Kidney epithelial cell (primary cell): Measurements from ENCODE around the gene ANKRD30A. TPM values are rescaled to one million over a fixed set of nuclear protein-coding genes. Genes with fewer than 3 reads are reported as not detected.

ENCODE experiments used
- DNase-seq: peaks from one replicate; pipeline ENCODE4 v3.0.0-alpha.2; 2010; ENCODE audit warnings: low read depth
- H3K27me3 ChIP-seq: 2 replicates; pipeline ENCODE4 v1.6.0; 2011; ENCODE audit warnings: low read length; ENCODE audit not compliant: control insufficient read depth, insufficient read depth
- H3K36me3 ChIP-seq: 2 replicates; pipeline ENCODE4 v1.5.1; 2011; ENCODE audit warnings: low read length; ENCODE audit not compliant: control insufficient read depth, insufficient read depth
- H3K4me3 ChIP-seq: 2 replicates; pipeline ENCODE4 v1.5.1; 2011; ENCODE audit warnings: low read depth, mild to moderate bottlenecking, control low read depth, low read length
- CTCF ChIP-seq: IDR thresholded peaks from 2 replicates; pipeline ENCODE4 v1.5.1; 2011; ENCODE audit warnings: mild to moderate bottlenecking, moderate library complexity, low read length, control low read depth, inconsistent platforms; ENCODE audit not compliant: insufficient read depth, poor library complexity, severe bottlenecking
- total RNA-seq: library from RNA; depleted of rRNA; stranded (reverse); fragments of >200 nt; gene quantifications from 2 replicates; pipeline ENCODE4 v1.2.3, GENCODE V29; 2015

The ANKRD30A gene
- total RNA-seq, 1 donor from 2014 or later, result not detected

DNA sequence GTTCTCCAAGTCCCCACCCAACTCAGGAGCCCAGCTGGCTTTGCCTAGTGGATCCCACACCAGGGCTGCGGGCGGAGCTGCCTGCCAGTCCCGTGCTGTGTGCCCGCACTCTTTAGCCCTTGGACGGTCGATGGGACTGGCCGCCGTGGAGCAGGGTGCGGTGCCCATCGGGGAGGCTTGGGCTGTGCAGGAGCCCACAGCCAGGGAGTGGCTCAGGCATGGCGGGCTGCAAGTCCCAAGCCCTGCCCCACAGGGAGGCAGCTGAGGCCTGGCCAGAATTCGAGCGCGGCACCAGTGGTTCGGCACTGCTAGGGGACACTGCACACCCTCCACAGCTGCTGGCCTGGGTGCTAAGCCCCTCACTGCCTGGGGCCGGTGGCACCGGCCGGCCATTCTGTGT, 159.7 kb downstream of the ANKRD30A start:
- no peak overlapping the region for H3K4me3 ChIP-seq
- no peak for TF ChIP-seq CTCF
- no peaks in the 10 kb centered on the region for H3K27me3 ChIP-seq
- DNase-seq, result no peak
- no peaks in the 10 kb centered on the region for H3K36me3 ChIP-seq

DNA sequence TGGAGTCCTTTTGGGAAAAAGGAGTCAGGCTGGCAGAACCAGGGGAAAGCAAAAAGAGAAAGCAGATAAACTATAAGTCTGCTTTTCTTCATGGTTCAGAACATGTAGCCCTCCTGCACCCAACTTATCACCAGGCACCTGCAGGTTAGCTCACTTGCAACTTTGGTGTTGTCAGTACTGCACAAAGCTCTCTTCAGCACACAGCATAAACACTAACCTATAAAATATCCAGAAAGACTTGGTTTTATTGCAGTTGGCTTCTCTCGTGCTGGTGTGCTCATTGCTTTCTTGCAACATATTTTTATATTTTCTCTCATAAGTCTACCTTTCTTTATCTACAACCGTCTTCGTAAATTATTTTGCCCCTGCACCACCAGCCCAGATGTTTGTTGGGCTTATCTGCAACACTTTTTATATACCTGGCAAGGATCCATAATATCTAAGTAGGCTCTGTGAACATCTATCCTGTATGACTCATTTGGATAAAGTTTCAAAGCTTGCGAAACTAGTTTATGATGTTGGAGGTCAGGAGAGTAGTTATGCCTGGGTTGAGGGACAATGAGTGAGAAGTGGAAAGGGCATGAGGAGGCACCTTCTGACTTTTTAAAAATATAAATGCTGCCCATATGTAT, 164.6 kb downstream of the ANKRD30A start:
- no peak overlapping the region for H3K4me3 ChIP-seq
- H3K27me3 ChIP-seq, result no peaks in the 10 kb centered on the region
- no peaks in the 10 kb centered on the region for H3K36me3 ChIP-seq
- no peak for DNase-seq
- no peak for TF ChIP-seq CTCF

DNA sequence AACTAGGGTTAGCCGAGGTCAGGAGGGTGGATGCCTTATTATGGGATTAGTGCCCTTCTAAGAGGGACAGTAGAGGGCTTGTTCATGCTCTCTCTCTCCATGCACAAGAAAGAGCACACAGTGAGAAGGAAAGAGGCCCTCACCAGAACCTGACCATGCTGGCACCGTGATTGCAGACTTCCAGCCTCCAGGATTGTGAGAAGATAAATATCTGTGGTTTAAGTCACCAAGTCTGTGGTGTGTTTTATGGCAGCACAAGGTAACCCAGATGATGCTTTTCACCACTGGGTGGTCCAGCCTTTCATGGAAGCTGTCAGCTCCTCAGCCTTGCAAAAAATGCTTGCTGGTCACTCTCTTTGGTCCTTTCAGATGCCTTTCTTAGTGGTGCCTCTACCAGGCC, 175.9 kb downstream of the ANKRD30A start:
- H3K27me3 ChIP-seq, result no peaks in the 10 kb centered on the region
- no peak for DNase-seq
- TF ChIP-seq CTCF, result no peak
- no peaks in the 10 kb centered on the region for H3K36me3 ChIP-seq
- H3K4me3 ChIP-seq, result no peak overlapping the region

DNA sequence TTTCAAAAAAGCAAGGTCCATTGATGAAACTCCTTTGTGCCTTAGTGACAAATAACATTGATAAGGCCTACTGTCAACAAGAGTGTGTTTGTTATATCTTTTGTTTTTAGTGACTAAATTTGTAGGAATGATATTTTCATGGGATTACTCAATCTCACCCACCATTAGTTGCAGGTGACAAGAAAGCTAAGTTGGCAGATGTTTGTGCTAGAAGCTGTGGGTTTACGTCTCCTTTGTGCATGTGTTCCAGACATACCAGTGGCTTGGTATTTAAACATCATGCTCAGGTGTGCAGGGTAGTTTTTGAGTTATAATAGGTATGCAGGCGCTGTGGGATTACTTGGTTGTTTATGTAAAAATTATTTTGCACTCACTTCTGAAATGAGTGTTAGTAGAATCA, 178.6 kb downstream of the ANKRD30A start:
- Histone ChIP-seq H3K36me3 (no peaks in the 10 kb centered on the region), H3K4me3 (no peak overlapping the region), H3K27me3 (no peaks in the 10 kb centered on the region)
- no peak for TF ChIP-seq CTCF
- DNase-seq, result no peak

DNA sequence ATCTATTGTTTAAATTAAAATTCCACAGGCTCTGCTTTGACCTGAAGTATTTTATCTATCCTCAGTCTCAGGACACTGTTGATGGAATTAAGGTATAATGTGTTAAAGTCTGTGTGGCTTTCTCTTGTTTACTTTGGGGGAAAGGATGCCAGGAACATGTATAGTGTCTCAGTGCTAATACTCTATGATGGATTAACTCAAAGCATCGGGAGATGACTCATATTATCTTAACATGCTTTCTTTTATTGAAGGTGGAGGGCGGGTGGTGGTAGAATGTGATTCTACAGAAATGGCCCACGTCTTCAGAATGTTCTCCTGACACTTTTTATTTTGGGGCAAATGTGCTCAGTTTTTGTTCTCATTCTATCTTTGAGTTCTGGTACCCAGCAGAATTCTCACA, 189.0 kb downstream of the ANKRD30A start:
- no peaks in the 10 kb centered on the region for H3K36me3 ChIP-seq
- DNase-seq, result no peak
- no peak for TF ChIP-seq CTCF
- no peaks in the 10 kb centered on the region for H3K27me3 ChIP-seq
- no peak overlapping the region for H3K4me3 ChIP-seq

GRCh38 chr10:37314862-37315261, 189.5 kb downstream of the ANKRD30A start:
- no peak for DNase-seq
- no peak for TF ChIP-seq CTCF
- Histone ChIP-seq H3K4me3 (no peak overlapping the region), H3K36me3 (no peaks in the 10 kb centered on the region), H3K27me3 (no peaks in the 10 kb centered on the region)
